A673 (cell line): Measurements from ENCODE around the gene KIF17.

Experiments used
- EZH2 ChIP-seq: fragments of 200-600 bp; sonication (generic); IDR thresholded peaks from 2 replicates; pipeline ENCODE4 v1.6.1; 2017; ENCODE audit warnings: borderline replicate concordance, low read depth, mild to moderate bottlenecking, mixed read lengths, antibody characterized with exemption, low read length; ENCODE audit not compliant: poor library complexity, severe bottlenecking
- TF ChIP-seq, protein P1 (sequence below): fragments of 300-800, 200-600 bp; sonication (generic); conservative IDR thresholded peaks from 2 replicates; pipeline ENCODE4 v1.5.1; 2017; ENCODE audit warnings: low read depth, mild to moderate bottlenecking, antibody characterized with exemption, low read length, moderate library complexity, mixed read lengths

- TF ChIP-seq, protein P1, sequence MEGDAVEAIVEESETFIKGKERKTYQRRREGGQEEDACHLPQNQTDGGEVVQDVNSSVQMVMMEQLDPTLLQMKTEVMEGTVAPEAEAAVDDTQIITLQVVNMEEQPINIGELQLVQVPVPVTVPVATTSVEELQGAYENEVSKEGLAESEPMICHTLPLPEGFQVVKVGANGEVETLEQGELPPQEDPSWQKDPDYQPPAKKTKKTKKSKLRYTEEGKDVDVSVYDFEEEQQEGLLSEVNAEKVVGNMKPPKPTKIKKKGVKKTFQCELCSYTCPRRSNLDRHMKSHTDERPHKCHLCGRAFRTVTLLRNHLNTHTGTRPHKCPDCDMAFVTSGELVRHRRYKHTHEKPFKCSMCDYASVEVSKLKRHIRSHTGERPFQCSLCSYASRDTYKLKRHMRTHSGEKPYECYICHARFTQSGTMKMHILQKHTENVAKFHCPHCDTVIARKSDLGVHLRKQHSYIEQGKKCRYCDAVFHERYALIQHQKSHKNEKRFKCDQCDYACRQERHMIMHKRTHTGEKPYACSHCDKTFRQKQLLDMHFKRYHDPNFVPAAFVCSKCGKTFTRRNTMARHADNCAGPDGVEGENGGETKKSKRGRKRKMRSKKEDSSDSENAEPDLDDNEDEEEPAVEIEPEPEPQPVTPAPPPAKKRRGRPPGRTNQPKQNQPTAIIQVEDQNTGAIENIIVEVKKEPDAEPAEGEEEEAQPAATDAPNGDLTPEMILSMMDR = no peak
- no peak for TF ChIP-seq EZH2
These were observed 30.7 kb downstream of the KIF17 start for GRCh38 chr1:20686883-20687725.
